Ammon's horn (tissue), 1 donor: ENCODE results near the gene TF.

Experiments
- DNase-seq: peaks from one replicate; pipeline ENCODE4 v3.0.0-alpha.2; 2016; ENCODE audit warnings: low spot score

Gene TF

GRCh38 chr3:133812872-133813271, 66.7 kb downstream of the TF start:
- DNase-seq = no peak

GRCh38 chr3:133815386-133815785, 69.2 kb downstream of the TF start:
- no peak for DNase-seq

DNA sequence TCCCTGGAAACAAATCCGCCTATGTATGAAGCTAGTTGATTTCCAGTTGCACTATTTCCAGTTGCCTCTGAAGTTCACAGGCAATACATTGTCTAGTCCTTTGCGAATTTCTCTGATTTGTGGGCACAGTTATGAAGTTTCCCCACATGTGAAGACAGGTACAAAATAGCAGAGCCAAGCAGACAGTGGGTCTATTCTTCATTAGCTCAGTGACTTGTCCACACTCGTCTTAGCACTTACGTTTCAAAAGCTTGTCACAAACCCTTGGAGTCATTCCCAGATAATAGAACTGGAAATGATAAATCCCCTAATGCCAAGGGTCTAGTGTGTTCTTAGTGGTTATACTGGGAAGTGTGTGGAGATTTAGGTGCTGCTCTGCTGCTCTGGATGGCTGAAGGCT, 73.9 kb downstream of the TF start:
- no peak for DNase-seq

DNA sequence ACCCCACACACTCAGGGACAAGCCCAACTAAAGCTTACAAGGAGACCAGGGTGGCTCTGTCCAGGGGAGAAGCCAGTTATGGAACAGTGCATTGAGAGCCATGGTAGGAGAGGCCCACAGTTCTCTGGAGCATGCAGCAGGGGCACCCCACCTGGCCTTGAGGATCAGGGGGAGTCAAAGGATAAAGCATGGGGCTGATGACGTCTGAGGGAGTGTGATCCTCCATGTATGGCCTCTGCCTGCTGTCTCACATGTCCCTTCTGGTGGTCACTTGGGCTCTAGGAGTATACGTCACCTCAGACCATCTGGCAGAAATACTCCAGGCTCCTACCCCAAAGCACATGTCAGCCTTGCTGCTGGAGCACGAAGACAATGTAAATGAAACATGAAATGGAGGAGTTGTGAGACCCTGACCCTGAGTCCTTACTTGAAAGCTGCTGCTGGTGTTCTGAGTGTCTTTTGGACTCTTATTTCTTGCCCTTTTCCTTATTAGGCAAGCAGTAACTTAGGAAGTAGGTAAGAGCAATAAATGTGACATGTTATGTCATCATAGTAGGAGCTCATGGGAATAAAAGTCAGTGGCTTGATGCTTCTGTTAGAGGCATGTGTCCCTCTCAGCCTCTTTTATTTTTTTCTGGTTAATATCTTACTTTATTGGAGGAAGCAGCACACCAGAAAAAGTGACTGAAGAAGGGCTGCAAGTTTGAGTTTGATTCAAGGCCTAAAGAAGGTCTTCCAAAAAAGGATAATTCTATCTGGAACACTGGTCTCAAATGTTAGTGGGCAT, 74.9 kb downstream of the TF start:
- no peak for DNase-seq

DNA sequence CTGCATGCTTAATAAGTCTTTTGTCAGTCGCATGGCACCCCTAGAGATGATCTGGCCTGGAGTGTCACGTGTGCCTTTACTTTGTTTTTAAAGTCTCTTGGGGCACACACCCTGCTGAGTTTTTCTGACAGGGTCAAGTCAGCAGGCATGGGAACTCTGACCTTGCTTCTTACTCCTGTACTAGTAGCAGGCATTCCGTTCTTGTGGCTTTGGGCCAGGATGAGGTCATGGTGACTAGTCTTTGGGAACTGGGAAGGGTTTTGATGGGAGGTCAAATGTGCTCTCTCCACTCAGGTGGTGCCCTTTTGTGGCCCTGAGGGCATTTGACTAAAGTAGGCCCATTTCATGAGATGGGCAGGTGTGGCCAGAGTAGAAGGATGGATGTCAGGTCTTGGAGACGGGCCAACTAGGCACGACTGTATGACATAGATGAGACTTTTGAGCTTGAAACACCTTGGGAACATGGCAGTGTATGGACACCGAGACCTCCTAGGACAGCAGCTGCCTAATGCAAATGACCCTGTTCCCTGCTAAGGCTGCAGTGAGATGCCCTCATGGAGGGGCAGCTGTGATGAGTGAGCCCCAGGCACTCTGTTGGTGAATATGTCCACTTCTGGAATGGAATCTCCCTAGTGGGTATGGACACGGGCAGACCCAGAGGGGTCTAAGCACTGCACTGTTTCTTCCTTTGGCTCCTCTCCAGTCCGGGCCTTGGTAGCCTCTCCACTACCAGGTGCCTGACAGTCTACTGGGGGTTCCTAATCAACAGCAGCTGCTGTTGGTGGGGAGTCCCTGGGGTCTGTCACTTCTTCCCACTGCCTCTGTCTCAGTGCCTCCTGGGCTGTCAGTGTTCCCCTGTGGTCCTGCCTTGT, 75.8 kb downstream of the TF start:
- DNase-seq = no peak

DNA sequence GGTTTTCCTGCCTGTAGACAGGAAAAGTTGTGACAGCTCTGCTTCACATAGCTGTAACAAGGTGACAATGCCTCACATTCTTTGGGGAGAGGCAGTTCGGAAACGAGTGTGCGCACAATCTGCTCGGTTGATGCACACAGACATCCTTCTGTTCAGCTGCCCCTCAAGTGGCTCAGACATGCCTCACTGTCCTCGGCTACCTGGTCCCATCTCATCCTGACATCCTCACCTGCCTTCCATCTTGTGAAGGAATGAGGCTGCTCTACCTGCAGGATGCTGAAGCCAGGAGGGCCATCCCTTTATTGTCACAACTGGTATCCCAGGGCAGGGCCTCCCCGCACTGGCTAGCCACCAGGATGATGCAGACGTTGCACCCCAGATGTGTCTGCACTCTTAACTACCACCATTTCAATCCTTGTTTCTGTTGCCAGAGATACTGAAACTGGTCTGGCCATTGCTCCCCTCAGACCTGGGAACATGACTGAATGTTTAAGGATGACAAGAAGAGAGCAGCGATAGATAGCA, 78.8 kb downstream of the TF start:
- no peak for DNase-seq

- no peak for DNase-seq
Observed at GRCh38 chr3:133825969-133826727, 80.0 kb downstream of the TF start.

DNA sequence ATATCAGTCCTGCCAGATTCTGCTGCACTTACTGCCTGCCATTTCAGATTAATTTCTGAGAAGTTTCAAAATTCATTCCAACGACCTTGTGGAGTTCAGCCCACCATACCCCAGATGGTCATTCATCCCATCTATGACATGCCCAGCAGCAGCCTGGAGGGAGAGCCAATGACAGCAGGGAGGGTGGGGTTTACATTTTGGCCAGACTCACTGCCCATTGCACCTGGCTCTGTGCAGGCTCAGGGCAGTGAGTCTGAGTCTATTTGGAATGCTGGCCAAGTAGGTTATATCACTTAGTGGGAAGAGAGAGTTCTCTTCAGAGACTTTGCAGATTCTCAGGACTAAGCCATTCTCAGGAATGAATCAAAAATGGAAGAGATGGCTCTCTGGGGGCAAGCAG, 80.9 kb downstream of the TF start:
- no peak for DNase-seq

- no peak for DNase-seq
Observed at GRCh38 chr3:133827684-133828083, 81.5 kb downstream of the TF start.

- DNase-seq = no peak
Observed at GRCh38 chr3:133828576-133829309, 82.5 kb downstream of the TF start.

- no peak for DNase-seq
Observed at GRCh38 chr3:133829310-133829707, 83.1 kb downstream of the TF start.

DNA sequence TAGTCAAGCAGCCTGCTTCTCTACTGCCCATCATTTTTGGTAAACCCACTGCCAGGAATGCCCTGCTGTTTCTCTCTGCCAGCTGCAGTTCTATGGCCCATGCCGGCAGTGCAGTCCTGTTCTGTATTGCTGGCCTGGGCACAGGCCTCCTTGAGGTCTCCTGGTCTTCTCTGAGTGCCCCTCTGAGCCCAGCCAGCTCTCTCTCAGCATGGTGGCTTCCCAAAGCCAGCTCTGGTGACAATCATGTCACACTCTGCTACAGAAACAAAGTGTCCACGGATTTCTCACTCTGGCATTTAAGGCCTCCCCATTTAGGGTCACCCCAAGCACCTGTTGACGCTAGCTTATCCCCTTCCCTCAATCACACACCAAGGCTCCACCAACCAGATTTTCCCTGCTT, 83.9 kb downstream of the TF start:
- DNase-seq = no peak

- DNase-seq = no peak
Observed at GRCh38 chr3:133831966-133832801, 86.0 kb downstream of the TF start.

DNA sequence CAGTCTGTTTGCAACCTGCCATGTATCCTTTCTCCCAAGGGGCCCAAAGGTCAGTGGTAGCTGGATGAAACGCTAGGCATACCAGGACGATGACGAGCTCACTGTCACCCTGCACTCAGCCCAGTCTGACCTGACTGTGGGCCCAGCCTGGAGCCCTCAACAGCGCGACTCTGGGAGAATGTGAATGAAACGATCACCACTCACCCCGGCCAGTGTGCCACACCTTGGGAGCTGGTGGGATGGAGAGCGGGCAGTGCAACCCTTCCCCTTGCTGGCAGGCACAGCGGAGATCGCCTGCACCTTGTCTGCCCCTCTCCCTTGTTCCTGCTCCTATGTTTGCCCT, 86.6 kb downstream of the TF start:
- no peak for DNase-seq

DNA sequence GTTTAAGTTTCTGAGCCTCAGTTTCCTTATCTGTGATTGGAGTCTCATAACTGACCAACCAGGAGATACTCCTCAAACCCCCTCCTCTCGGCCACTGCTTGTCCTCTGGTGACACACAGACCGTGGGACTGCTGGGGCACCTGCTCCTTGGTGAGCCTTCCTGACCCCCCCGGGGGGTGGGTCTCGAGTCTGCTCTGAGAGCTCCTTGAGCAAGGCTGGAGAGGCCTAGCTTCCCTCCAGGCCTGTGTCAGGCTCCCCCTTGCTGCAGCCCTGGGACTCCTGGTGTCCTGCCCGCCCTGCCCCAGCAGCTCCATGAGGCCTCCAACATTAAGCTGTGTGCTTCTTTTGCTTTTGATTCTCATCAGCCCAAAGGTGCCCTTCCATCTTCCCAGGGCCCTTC, 87.1 kb downstream of the TF start:
- no peak for DNase-seq

- DNase-seq = no peak
Observed at GRCh38 chr3:133833880-133834620, 87.9 kb downstream of the TF start.

DNA sequence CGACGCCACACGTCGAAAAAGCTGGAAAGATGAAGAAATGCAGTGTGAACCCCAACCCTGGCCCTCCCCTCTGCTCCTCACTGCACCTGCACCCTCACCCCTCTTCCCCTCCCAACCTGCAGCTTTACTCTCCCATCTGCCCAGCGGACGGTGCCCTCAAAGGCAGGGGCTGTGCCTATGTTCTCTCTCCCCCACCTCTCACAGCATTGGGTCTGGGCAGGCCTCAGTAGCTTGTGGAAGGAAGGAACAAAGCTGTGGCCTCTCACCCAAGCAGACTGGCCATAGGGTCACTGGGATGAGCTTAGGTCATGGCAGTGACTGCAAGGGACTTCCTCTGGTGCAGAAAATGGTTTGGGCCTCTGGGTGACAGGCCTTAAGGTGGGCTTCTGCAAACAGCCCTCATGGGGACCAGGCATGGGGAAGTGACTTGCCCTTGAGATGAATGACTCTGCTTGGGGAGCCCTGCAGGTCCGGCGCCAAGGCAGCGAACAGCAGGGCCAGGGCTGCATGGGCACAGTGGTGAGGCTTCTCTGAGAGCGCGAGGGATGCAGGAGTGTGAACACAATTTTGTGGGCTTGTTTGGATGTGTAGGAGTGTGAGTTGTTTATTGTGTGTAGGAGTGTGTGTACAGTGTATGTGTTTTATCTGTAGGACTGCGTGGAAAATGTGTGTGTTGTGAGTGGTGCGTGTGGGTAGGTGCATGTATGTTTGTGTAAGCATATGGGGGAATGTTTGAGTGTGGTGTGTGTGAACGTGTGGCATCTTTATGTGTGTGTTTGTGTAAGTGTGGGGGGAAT, 88.6 kb downstream of the TF start:
- DNase-seq = no peak

DNA sequence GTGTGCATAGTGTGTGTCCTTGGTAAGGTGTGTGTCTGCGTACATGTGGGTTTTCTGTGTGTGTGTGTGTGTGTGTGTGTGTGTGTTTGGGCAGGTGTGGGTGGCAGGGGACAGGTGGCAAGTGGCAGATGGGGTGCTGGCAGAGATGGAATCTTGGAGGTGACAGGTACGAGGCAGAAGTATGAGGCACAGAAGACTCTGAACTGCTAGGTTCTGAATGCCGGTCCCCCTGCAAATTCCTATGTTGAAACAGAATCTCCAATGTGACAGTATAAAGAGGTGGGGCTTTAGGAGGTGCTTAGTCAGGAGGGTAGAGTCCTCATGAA, 89.2 kb downstream of the TF start:
- DNase-seq = no peak

DNA sequence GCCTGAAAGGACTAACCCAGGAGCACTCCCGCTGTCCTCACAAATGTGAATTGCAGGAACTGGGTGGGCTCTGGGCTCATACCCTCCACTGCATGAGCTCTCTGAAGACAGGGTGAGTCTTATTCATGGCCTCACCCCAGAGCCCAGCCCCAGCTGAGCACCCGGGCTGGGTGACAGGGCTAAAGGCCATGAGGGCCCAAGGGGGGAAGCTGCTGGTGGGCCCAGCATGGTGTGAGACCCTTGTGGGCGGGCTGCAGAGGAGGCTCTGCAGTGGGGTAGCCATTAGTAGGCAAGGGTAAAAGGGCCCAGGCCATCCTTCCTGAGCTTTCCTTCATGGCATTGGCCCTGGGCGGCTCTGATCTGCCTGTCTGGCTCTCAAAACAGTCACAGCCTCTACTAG, 89.8 kb downstream of the TF start:
- DNase-seq = no peak
